IMR-90 (cell line): ENCODE data around the gene CASZ1. TPM values are rescaled to one million over a fixed set of nuclear protein-coding genes. Genes with fewer than 3 reads are reported as not detected.
A peak's percentile ranks its signal among the peaks of the same experiment; 100 is the strongest.

Source experiments
- ATAC-seq: fragments of 200-7000 bp; cut with Tn5 transposase; 2 replicates; pipeline ENCODE4 v1.9.1; 2020; ENCODE audit warnings: low read depth, mild to moderate bottlenecking, moderate library complexity
- BruUV-seq: library from RNA; stranded (reverse); fragments of 400-500 nt; replicated peaks from 2 replicates; lab custom pipeline; 2021; lab: Mats Ljungman, UMichigan
- CTCF ChIA-PET: fragments of 300-600 bp; formaldehyde crosslinking; extraction: SDS; loops from one replicate; lab custom pipeline; 2021; ENCODE audit warnings: antibody characterized with exemption; lab: Yijun Ruan, JAX
- POLR2A ChIA-PET: fragments of 300-600 bp; sonication (Branson Sonifier 250); formaldehyde crosslinking; loops from one replicate; lab custom pipeline; 2022; ENCODE audit warnings: antibody characterized with exemption; ENCODE audit not compliant: unreplicated experiment; lab: Charles Lee
- DNase-seq: peaks from one replicate; pipeline ENCODE4 v3.0.0; 2013
- H2AFZ ChIP-seq: replicated peaks from 2 replicates; pipeline ENCODE3; 2013; ENCODE audit warnings: low read length, mild to moderate bottlenecking; ENCODE audit not compliant: poor library complexity
- H2AK5ac ChIP-seq: 2 replicates; pipeline ENCODE4 v1.6.1; 2013; ENCODE audit warnings: low read depth, low read length, inconsistent platforms
- H2AK9ac ChIP-seq: replicated peaks from 2 replicates; pipeline ENCODE3; 2013; ENCODE audit warnings: mild to moderate bottlenecking, low read depth, low read length, moderate library complexity; ENCODE audit not compliant: poor library complexity
- H2BK120ac ChIP-seq: 2 replicates; pipeline ENCODE4 v1.6.1; 2013; ENCODE audit warnings: low read depth, low read length, inconsistent platforms
- H2BK15ac ChIP-seq: 3 replicates; pipeline ENCODE4 v1.6.1; 2013; ENCODE audit warnings: low read depth, low read length, inconsistent platforms
- H2BK20ac ChIP-seq: 2 replicates; pipeline ENCODE4 v1.6.1; 2013; ENCODE audit warnings: low read depth, mild to moderate bottlenecking, inconsistent platforms, low read length, moderate library complexity
- H2BK5ac ChIP-seq: 2 replicates; pipeline ENCODE4 v1.6.1; 2013; ENCODE audit warnings: mild to moderate bottlenecking, low read depth, low read length, inconsistent platforms; ENCODE audit not compliant: poor library complexity, severe bottlenecking
- H3K14ac ChIP-seq: replicated peaks from 2 replicates; pipeline ENCODE4 v1.6.1; 2013; ENCODE audit warnings: low read depth, low read length, inconsistent platforms
- H3K18ac ChIP-seq: 2 replicates; pipeline ENCODE4 v1.6.1; 2013; ENCODE audit warnings: low read depth, low read length, control low read depth
- H3K23ac ChIP-seq: 2 replicates; pipeline ENCODE4 v1.6.1; 2013; ENCODE audit warnings: low read depth, low read length, inconsistent platforms
- H3K27ac ChIP-seq: 2 replicates; pipeline ENCODE4 v1.5.1; 2013; ENCODE audit warnings: mild to moderate bottlenecking, control low read depth, low read length; ENCODE audit not compliant: insufficient read depth
- H3K27me3 ChIP-seq: 2 replicates; pipeline ENCODE4 v1.6.1; 2013; ENCODE audit warnings: low read length; ENCODE audit not compliant: control insufficient read depth, insufficient read depth
- H3K36me3 ChIP-seq: 2 replicates; pipeline ENCODE4 v1.6.1; 2013; ENCODE audit warnings: low read length, mixed read lengths; ENCODE audit not compliant: control insufficient read depth, insufficient read depth
- H3K4ac ChIP-seq: 2 replicates; pipeline ENCODE4 v1.6.1; 2013; ENCODE audit warnings: low read depth, low read length, inconsistent platforms
- H3K4me1 ChIP-seq: 2 replicates; pipeline ENCODE4 v1.6.1; 2013; ENCODE audit warnings: low read length, mixed read lengths; ENCODE audit not compliant: control insufficient read depth, insufficient read depth
- H3K4me2 ChIP-seq: 2 replicates; pipeline ENCODE4 v1.6.1; 2013; ENCODE audit warnings: low read depth, mild to moderate bottlenecking, control low read depth, low read length, moderate library complexity
- H3K4me3 ChIP-seq: 2 replicates; pipeline ENCODE4 v1.5.1; 2013; ENCODE audit warnings: low read depth, mild to moderate bottlenecking, control low read depth, low read length, moderate library complexity; ENCODE audit not compliant: insufficient read depth
- H3K56ac ChIP-seq: 2 replicates; pipeline ENCODE4 v1.6.1; 2013; ENCODE audit warnings: low read length, inconsistent platforms; ENCODE audit not compliant: insufficient read depth; ENCODE audit errors: extremely low read depth
- H3K79me1 ChIP-seq, 2 experiments: 2 replicates each; pipeline ENCODE4 v1.6.1; 2013; ENCODE audit warnings: low read length in 2 of 2, inconsistent platforms in 1 of 2, low read depth in 1 of 2
- H3K9ac ChIP-seq: 2 replicates; pipeline ENCODE4 v1.6.1; 2013; ENCODE audit warnings: low read depth, low read length, control low read depth
- H3K9me1 ChIP-seq: 2 replicates; pipeline ENCODE4 v1.6.1; 2013; ENCODE audit warnings: low read length, inconsistent platforms; ENCODE audit not compliant: insufficient read depth
- H3K9me3 ChIP-seq: 2 replicates; pipeline ENCODE4 v1.6.1; 2013; ENCODE audit warnings: low read length; ENCODE audit not compliant: control insufficient read depth, insufficient read depth
- H4K20me1 ChIP-seq: 2 replicates; pipeline ENCODE4 v1.6.1; 2013; ENCODE audit warnings: low read length, inconsistent platforms; ENCODE audit not compliant: insufficient read depth
- H4K5ac ChIP-seq: 2 replicates; pipeline ENCODE4 v1.6.1; 2013; ENCODE audit warnings: mild to moderate bottlenecking, low read depth, low read length, control low read depth
- H4K8ac ChIP-seq, 2 experiments: 2 replicates each; pipeline ENCODE4 v1.6.1; 2013; ENCODE audit warnings: low read depth in 2 of 2, low read length in 2 of 2, control low read depth in 1 of 2, inconsistent platforms in 1 of 2
- H4K91ac ChIP-seq: 2 replicates; pipeline ENCODE4 v1.6.1; 2013; ENCODE audit warnings: low read depth, low read length, inconsistent platforms; ENCODE audit not compliant: insufficient read depth
- BHLHE40 ChIP-seq: fragments of 150-350 bp; IDR thresholded peaks from 2 replicates; pipeline ENCODE4 v1.6.1; 2016; ENCODE audit warnings: mild to moderate bottlenecking, low read depth, low read length
- CEBPB ChIP-seq: IDR thresholded peaks from 2 replicates; pipeline ENCODE4 v1.6.1; 2012; ENCODE audit warnings: low read depth, low read length, improper control_type of control experiment
- MAFK ChIP-seq: IDR thresholded peaks from 2 replicates; pipeline ENCODE4 v1.6.1; 2012; ENCODE audit warnings: low read depth, low read length, improper control_type of control experiment
- MAZ ChIP-seq: IDR thresholded peaks from 2 replicates; pipeline ENCODE4 v1.6.1; 2012; ENCODE audit warnings: low read depth, mild to moderate bottlenecking, low read length, improper control_type of control experiment, moderate library complexity, borderline replicate concordance
- MXI1 ChIP-seq: IDR thresholded peaks from 2 replicates; pipeline ENCODE4 v1.6.1; 2012; ENCODE audit warnings: low read depth, mild to moderate bottlenecking, low read length, moderate library complexity, borderline replicate concordance
- NFE2L2 ChIP-seq: fragments of 150-350 bp; IDR thresholded peaks from 2 replicates; pipeline ENCODE4 v1.6.1; 2016; ENCODE audit warnings: low read depth, mild to moderate bottlenecking, low read length
- POLR2A ChIP-seq: IDR thresholded peaks from 2 replicates; pipeline ENCODE4 v1.6.1; 2012; ENCODE audit warnings: mild to moderate bottlenecking, low read depth, low read length
- RAD21 ChIP-seq: IDR thresholded peaks from 2 replicates; pipeline ENCODE4 v1.6.1; 2012; ENCODE audit warnings: low read length, improper control_type of control experiment
- RCOR1 ChIP-seq: IDR thresholded peaks from 2 replicates; pipeline ENCODE4 v1.6.1; 2012; ENCODE audit warnings: mild to moderate bottlenecking, low read length, improper control_type of control experiment; ENCODE audit not compliant: insufficient replicate concordance
- RFX5 ChIP-seq: IDR thresholded peaks from 2 replicates; pipeline ENCODE4 v1.8.0; 2012; ENCODE audit warnings: low read depth, mild to moderate bottlenecking, low read length, moderate library complexity
- SMC3 ChIP-seq: fragments of 150-350 bp; IDR thresholded peaks from 2 replicates; pipeline ENCODE4 v1.6.1; 2016; ENCODE audit warnings: low read depth, mild to moderate bottlenecking, antibody characterized with exemption, low read length, moderate library complexity
- WGBS, 2 experiments: methylation state at CpG; one replicate each; pipeline versions ENCODE4 v1.1.5 to v1.1.7; 2013; ENCODE audit warnings: missing lambda C conversion rate in 2 of 2; ENCODE audit not compliant: insufficient read length in 1 of 2; ENCODE audit errors: extremely low coverage in 2 of 2; 5-methylcytosine and 5-hydroxymethylcytosine counted together
- dilution Hi-C: fragments of 300-500 bp; cut with HindIII; formaldehyde crosslinking; loops from one replicate; pipeline ENCODE4 v1.14.3; 2018; ENCODE audit warnings: low sequenced_read_pairs; ENCODE audit not compliant: unreplicated experiment
- in situ Hi-C: fragments of 300-500 bp; cut with MboI; formaldehyde crosslinking; loops from 3 replicates; pipeline ENCODE4 v1.14.3; 2019; ENCODE audit warnings: low sequenced_read_pairs, inconsistent platforms, mixed read lengths
- intact Hi-C: fragments of 100-400 bp; cut with micrococcal nuclease; formaldehyde crosslinking; loops from 2 replicates; pipeline ENCODE4 v1.10.0; 2022
- polyA plus RNA-seq, 3 experiments: library from polyadenylated mRNA; depleted of rRNA; stranded (reverse); fragments of >200 nt; gene quantifications; 2 replicates each; pipeline ENCODE4 v1.2.3, GENCODE V29; 2012; ENCODE audit warnings: low replicate concordance in 1 of 3
- total RNA-seq: library from RNA; depleted of rRNA; stranded (reverse); fragments of >200 nt; gene quantifications from 2 replicates; pipeline ENCODE4 v1.2.3, GENCODE V29; 2012
- TF ChIP-seq, protein P1 (sequence below): conservative IDR thresholded peaks from 2 replicates; pipeline ENCODE4 v1.5.1; 2012; ENCODE audit warnings: mild to moderate bottlenecking, low read depth, low read length, improper control_type of control experiment
- TF ChIP-seq, protein P2 (sequence below): fragments of 150-350 bp; IDR thresholded peaks from 2 replicates; pipeline ENCODE4 v1.6.1; 2017; ENCODE audit warnings: mild to moderate bottlenecking, antibody characterized with exemption, low read length, low read depth
- TF ChIP-seq, protein P3 (sequence below): fragments of 150-350 bp; IDR thresholded peaks from 2 replicates; pipeline ENCODE4 v1.6.1; 2016; ENCODE audit warnings: low read depth, mild to moderate bottlenecking, low read length, moderate library complexity, borderline replicate concordance

Gene CASZ1
- total and polyA plus RNA-seq, 2 of the 4 experiments (the other 2 are of a cell fraction), result 0.18 to 0.24 TPM

DNA sequence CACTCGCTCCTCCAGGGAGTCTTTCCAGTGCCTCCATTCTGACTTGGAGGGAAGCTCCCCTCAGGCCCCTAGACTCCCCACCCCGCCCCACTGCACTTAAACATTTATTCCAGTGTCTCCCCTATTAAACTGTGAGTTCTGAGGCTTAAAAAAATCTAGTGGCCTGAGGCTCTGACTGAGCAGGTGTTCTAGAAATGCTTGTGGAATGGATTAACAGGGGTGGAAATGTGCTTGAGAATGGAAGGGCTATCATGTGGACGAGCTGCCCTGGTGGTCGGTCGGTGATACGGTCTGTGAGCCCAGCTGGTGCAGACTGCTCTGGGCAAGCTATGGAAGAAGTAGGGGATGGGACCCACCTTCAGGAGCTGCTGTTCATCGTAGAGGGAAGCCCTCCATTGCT, 191.5 kb downstream of the CASZ1 start:
- TF ChIP-seq MAFK (no peak), MAZ (no peak), MXI1 (no peak), SMC3 (no peak), POLR2A (no peak), BHLHE40 (no peak), RFX5 (no peak), RAD21 (no peak), RCOR1 (no peak), CEBPB (no peak), NFE2L2 (no peak)
- TF ChIP-seq, protein P1, sequence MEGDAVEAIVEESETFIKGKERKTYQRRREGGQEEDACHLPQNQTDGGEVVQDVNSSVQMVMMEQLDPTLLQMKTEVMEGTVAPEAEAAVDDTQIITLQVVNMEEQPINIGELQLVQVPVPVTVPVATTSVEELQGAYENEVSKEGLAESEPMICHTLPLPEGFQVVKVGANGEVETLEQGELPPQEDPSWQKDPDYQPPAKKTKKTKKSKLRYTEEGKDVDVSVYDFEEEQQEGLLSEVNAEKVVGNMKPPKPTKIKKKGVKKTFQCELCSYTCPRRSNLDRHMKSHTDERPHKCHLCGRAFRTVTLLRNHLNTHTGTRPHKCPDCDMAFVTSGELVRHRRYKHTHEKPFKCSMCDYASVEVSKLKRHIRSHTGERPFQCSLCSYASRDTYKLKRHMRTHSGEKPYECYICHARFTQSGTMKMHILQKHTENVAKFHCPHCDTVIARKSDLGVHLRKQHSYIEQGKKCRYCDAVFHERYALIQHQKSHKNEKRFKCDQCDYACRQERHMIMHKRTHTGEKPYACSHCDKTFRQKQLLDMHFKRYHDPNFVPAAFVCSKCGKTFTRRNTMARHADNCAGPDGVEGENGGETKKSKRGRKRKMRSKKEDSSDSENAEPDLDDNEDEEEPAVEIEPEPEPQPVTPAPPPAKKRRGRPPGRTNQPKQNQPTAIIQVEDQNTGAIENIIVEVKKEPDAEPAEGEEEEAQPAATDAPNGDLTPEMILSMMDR, result no peak
- TF ChIP-seq, protein P2, sequence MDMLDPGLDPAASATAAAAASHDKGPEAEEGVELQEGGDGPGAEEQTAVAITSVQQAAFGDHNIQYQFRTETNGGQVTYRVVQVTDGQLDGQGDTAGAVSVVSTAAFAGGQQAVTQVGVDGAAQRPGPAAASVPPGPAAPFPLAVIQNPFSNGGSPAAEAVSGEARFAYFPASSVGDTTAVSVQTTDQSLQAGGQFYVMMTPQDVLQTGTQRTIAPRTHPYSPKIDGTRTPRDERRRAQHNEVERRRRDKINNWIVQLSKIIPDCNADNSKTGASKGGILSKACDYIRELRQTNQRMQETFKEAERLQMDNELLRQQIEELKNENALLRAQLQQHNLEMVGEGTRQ, result no peak
- TF ChIP-seq, protein P3, sequence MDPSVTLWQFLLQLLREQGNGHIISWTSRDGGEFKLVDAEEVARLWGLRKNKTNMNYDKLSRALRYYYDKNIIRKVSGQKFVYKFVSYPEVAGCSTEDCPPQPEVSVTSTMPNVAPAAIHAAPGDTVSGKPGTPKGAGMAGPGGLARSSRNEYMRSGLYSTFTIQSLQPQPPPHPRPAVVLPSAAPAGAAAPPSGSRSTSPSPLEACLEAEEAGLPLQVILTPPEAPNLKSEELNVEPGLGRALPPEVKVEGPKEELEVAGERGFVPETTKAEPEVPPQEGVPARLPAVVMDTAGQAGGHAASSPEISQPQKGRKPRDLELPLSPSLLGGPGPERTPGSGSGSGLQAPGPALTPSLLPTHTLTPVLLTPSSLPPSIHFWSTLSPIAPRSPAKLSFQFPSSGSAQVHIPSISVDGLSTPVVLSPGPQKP, result no peak
- peaks cover 13% of the 10 kb centered on the region; the same call in 1 of the 2 replicates for H3K9me1 ChIP-seq
- H3K4ac ChIP-seq, result no peak overlapping the region
- WGBS, 2 experiments, result 100% methylated on average over 3 of the region's 7 CpGs; no CpG with 5 or more reads in 1 of the 2 experiments
- H3K4me2 ChIP-seq, result no peak overlapping the region
- no peaks in the 10 kb centered on the region for H3K9me3 ChIP-seq
- no peak overlapping the region for H4K91ac ChIP-seq
- no peak overlapping the region for H2AK9ac ChIP-seq
- 0 out of 2 replicates have a peak overlapping the region, but pooled peaks have one; percentile 4 for H2AK5ac ChIP-seq
- H3K27me3 ChIP-seq, result no peaks in the 10 kb centered on the region
- 0 out of 2 replicates have a peak, but pooled peaks cover 1% of the 10 kb centered on the region for H3K4me1 ChIP-seq
- H3K14ac ChIP-seq, result no peak overlapping the region
- peak overlapping the region; percentile 9; the same call in 1 of the 2 replicates for H2BK20ac ChIP-seq
- peaks cover 10 to 12% of the 10 kb centered on the region in 2 experiments; a peak in 3 of 4 replicates for H3K79me1 ChIP-seq
- H4K5ac ChIP-seq, result no peak overlapping the region
- intact Hi-C loops, result no loop called here
- in situ Hi-C loops, result no loop called here
- H2BK5ac ChIP-seq, result no peak overlapping the region
- H3K36me3 ChIP-seq, result peaks cover 4% of the 10 kb centered on the region; the same call in 1 of the 2 replicates
- no peak overlapping the region for H3K23ac ChIP-seq
- no peak overlapping the region for H3K18ac ChIP-seq
- BruUV-seq, result no TSS peak
- no peak overlapping the region for H3K56ac ChIP-seq
- H4K8ac ChIP-seq, result no peak overlapping the region
- ATAC-seq, result no peak
- no peak overlapping the region for H3K4me3 ChIP-seq
- CTCF ChIA-PET, result no interaction called here
- no peak for DNase-seq
- no peak overlapping the region for H3K27ac ChIP-seq
- H4K20me1 ChIP-seq, result peaks cover 3% of the 10 kb centered on the region; the same call in 1 of the 2 replicates
- H2BK120ac ChIP-seq, result no peak overlapping the region
- no peak overlapping the region for H2BK15ac ChIP-seq
- no peak overlapping the region for H3K9ac ChIP-seq
- no peak overlapping the region for H2AFZ ChIP-seq
- POLR2A ChIA-PET, result no interaction called here
- dilution Hi-C loops, result no loop called here
